ENCODE data around the gene XCL2.

GRCh38 chr1:168572633-168573032, 28.8 kb upstream of the XCL2 start:
- TF ChIP-seq, protein P1, sequence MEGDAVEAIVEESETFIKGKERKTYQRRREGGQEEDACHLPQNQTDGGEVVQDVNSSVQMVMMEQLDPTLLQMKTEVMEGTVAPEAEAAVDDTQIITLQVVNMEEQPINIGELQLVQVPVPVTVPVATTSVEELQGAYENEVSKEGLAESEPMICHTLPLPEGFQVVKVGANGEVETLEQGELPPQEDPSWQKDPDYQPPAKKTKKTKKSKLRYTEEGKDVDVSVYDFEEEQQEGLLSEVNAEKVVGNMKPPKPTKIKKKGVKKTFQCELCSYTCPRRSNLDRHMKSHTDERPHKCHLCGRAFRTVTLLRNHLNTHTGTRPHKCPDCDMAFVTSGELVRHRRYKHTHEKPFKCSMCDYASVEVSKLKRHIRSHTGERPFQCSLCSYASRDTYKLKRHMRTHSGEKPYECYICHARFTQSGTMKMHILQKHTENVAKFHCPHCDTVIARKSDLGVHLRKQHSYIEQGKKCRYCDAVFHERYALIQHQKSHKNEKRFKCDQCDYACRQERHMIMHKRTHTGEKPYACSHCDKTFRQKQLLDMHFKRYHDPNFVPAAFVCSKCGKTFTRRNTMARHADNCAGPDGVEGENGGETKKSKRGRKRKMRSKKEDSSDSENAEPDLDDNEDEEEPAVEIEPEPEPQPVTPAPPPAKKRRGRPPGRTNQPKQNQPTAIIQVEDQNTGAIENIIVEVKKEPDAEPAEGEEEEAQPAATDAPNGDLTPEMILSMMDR (IDR thresholded peaks at IDR 0.05): no peak
- TF ChIP-seq EZH2 (IDR thresholded peaks at IDR 0.05) (no peak), EZH2phosphoT487 (IDR thresholded peaks at IDR 0.05) (no peak)

Data from neural progenitor cell (in vitro differentiated cells).